Measurements from ENCODE around the gene PRMT2.

DNA sequence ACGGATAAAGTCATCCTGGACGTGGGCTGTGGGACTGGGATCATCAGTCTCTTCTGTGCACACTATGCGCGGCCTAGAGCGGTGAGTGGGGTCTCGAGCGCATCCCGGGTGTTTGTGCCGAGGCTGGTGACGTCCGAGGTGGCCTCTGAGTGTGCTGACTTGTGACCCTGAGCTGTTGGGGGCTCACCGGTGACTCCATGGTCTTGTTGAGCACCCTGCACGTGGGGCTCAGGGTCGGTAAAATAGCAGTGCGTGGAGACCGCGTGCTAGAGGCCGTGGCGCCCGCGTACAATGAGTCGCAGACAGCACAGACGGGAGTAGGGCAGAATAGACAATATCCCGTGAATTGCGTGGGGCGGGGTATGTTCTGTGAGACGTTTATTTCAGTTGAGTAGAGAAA lies 13.1 kb downstream of the PRMT2 start:
- TF ChIP-seq, protein P1, sequence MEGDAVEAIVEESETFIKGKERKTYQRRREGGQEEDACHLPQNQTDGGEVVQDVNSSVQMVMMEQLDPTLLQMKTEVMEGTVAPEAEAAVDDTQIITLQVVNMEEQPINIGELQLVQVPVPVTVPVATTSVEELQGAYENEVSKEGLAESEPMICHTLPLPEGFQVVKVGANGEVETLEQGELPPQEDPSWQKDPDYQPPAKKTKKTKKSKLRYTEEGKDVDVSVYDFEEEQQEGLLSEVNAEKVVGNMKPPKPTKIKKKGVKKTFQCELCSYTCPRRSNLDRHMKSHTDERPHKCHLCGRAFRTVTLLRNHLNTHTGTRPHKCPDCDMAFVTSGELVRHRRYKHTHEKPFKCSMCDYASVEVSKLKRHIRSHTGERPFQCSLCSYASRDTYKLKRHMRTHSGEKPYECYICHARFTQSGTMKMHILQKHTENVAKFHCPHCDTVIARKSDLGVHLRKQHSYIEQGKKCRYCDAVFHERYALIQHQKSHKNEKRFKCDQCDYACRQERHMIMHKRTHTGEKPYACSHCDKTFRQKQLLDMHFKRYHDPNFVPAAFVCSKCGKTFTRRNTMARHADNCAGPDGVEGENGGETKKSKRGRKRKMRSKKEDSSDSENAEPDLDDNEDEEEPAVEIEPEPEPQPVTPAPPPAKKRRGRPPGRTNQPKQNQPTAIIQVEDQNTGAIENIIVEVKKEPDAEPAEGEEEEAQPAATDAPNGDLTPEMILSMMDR (conservative IDR thresholded peaks at IDR 0.05 in 1 of 2, IDR thresholded peaks at IDR 0.05 in 1 of 2; ENCODE audit: low read depth in 1 of 2, low read length in 2 of 2) = no peak
- TF ChIP-seq EZH2 (IDR thresholded peaks at IDR 0.05; ENCODE audit: low read length, missing control alignments) = no peak
